GM23338 (cell line): ENCODE data around the gene APC2.

Experiments used
- CREB1 ChIP-seq: fragments of 250-450 bp; sonication (Bioruptor Pico); IDR thresholded peaks from 2 replicates; pipeline ENCODE4 v1.5.0; 2020; ENCODE audit warnings: low read depth, mild to moderate bottlenecking, moderate library complexity
- CTCF ChIP-seq, 2 experiments: fragments of 200-600 bp in 1 of 2; sonication (generic) in 1 of 2; conservative IDR thresholded peaks; 2 replicates each; pipeline versions ENCODE4 v1.5.1 to v1.6.1; 2016 to 2017; ENCODE audit warnings: antibody characterized with exemption in 2 of 2, low read depth in 2 of 2, mild to moderate bottlenecking in 2 of 2, moderate library complexity in 1 of 2
- EZH2 ChIP-seq: fragments of 200-600 bp; sonication (generic); IDR thresholded peaks from one replicate; pipeline ENCODE4 v1.8.0; 2017; ENCODE audit warnings: antibody characterized with exemption, mild to moderate bottlenecking, low read depth; ENCODE audit not compliant: unreplicated experiment
- EZH2phosphoT487 ChIP-seq: fragments of 200-600 bp; sonication (generic); IDR thresholded peaks from one replicate; pipeline ENCODE4 v1.8.1; 2018; ENCODE audit warnings: antibody characterized with exemption; ENCODE audit not compliant: unreplicated experiment
- JUNB ChIP-seq: IDR thresholded peaks from one replicate; pipeline ENCODE4 v1.6.1; 2016; ENCODE audit warnings: antibody characterized with exemption; ENCODE audit not compliant: unreplicated experiment
- NANOG ChIP-seq: IDR thresholded peaks from 2 replicates; pipeline ENCODE4 v1.6.1; 2016; ENCODE audit warnings: antibody characterized with exemption, borderline replicate concordance
- POLR2AphosphoS5 ChIP-seq: IDR thresholded peaks from 2 replicates; pipeline ENCODE4 v1.6.1; 2016; ENCODE audit warnings: antibody characterized with exemption, low read depth
- REST ChIP-seq: IDR thresholded peaks from one replicate; pipeline ENCODE4 v1.6.1; 2018; ENCODE audit warnings: antibody characterized with exemption; ENCODE audit not compliant: unreplicated experiment
- TF ChIP-seq, protein P1 (sequence below): IDR thresholded peaks from 2 replicates; pipeline ENCODE4 v1.6.1; 2016; ENCODE audit warnings: antibody characterized with exemption

DNA sequence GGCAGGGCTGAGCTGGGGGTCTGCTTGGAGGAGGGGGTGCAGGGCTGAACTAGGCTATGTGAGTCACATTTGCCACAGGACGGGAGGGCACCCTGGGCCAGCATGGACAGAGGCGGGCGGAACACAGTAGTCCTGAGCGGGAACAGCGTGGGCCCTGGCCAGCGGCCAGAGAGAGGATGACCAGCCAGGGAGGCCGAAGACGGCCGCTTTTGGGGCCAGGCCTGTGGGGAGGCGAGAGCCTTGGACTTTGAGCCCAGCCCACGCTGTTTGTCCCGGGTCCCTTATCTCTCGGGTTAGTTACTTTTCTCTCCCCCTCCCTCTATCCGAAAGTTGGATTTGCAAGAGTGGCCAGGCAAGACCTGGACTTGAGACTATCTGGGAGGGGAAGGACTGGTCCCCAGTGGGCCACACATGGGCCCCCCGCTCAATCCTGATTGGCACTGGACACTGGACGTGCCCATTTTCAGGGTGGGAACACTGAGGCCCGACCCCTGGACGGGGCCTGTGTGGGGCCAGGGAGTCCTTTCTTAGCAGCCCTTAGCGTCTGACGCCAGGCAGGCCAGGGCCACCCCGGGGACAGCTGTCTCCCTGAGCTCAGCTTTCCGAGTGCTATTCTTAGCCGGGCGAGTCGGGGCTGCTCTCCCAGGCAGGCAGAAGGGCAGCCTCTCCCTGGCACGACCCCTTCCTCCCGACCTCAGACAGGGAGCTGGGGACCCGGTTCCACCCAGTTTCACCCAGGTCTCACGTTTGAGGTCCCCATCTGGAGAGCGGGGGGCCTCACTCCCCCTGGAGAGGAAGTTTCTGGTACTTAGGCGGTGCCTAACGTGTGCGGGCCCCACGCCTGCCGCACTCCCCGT lies 49.4 kb upstream of the APC2 start:
- TF ChIP-seq EZH2: no peak
- no peak for TF ChIP-seq CTCF (conservative IDR thresholded peaks at IDR 0.05; ENCODE audit: low read depth in 2 of 2)
- TF ChIP-seq, protein P1, sequence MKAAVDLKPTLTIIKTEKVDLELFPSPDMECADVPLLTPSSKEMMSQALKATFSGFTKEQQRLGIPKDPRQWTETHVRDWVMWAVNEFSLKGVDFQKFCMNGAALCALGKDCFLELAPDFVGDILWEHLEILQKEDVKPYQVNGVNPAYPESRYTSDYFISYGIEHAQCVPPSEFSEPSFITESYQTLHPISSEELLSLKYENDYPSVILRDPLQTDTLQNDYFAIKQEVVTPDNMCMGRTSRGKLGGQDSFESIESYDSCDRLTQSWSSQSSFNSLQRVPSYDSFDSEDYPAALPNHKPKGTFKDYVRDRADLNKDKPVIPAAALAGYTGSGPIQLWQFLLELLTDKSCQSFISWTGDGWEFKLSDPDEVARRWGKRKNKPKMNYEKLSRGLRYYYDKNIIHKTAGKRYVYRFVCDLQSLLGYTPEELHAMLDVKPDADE: no peak
- no peak for TF ChIP-seq EZH2phosphoT487
- no peak for TF ChIP-seq POLR2AphosphoS5
- no peak for TF ChIP-seq REST
- TF ChIP-seq CREB1 (CRISPR knock-in tag): no peak
- no peak for TF ChIP-seq NANOG
- no peak for TF ChIP-seq JUNB
